IMR-90 (cell line): ENCODE measurements around the gene ZNF622. TPM values are rescaled to one million over a fixed set of nuclear protein-coding genes. Genes with fewer than 3 reads are reported as not detected.

ENCODE experiments used
- ATAC-seq: fragments of 200-7000 bp; cut with Tn5 transposase; 2 replicates; pipeline ENCODE4 v1.9.1; 2020; ENCODE audit warnings: low read depth, mild to moderate bottlenecking, moderate library complexity
- BruUV-seq: library from RNA; stranded (reverse); fragments of 400-500 nt; replicated peaks from 2 replicates; lab custom pipeline; 2021; lab: Mats Ljungman, UMichigan
- CTCF ChIA-PET: fragments of 300-600 bp; formaldehyde crosslinking; extraction: SDS; loops from one replicate; lab custom pipeline; 2021; ENCODE audit warnings: antibody characterized with exemption; lab: Yijun Ruan, JAX
- POLR2A ChIA-PET: fragments of 300-600 bp; sonication (Branson Sonifier 250); formaldehyde crosslinking; loops from one replicate; lab custom pipeline; 2022; ENCODE audit warnings: antibody characterized with exemption; ENCODE audit not compliant: unreplicated experiment; lab: Charles Lee
- DNase-seq: peaks from one replicate; pipeline ENCODE4 v3.0.0; 2013
- H2AFZ ChIP-seq: replicated peaks from 2 replicates; pipeline ENCODE3; 2013; ENCODE audit warnings: low read length, mild to moderate bottlenecking; ENCODE audit not compliant: poor library complexity
- H2AK5ac ChIP-seq: 2 replicates; pipeline ENCODE4 v1.6.1; 2013; ENCODE audit warnings: low read depth, low read length, inconsistent platforms
- H2AK9ac ChIP-seq: replicated peaks from 2 replicates; pipeline ENCODE3; 2013; ENCODE audit warnings: mild to moderate bottlenecking, low read depth, low read length, moderate library complexity; ENCODE audit not compliant: poor library complexity
- H2BK120ac ChIP-seq: 2 replicates; pipeline ENCODE4 v1.6.1; 2013; ENCODE audit warnings: low read depth, low read length, inconsistent platforms
- H2BK15ac ChIP-seq: 3 replicates; pipeline ENCODE4 v1.6.1; 2013; ENCODE audit warnings: low read depth, low read length, inconsistent platforms
- H2BK20ac ChIP-seq: 2 replicates; pipeline ENCODE4 v1.6.1; 2013; ENCODE audit warnings: low read depth, mild to moderate bottlenecking, inconsistent platforms, low read length, moderate library complexity
- H2BK5ac ChIP-seq: 2 replicates; pipeline ENCODE4 v1.6.1; 2013; ENCODE audit warnings: mild to moderate bottlenecking, low read depth, low read length, inconsistent platforms; ENCODE audit not compliant: poor library complexity, severe bottlenecking
- H3K14ac ChIP-seq: replicated peaks from 2 replicates; pipeline ENCODE4 v1.6.1; 2013; ENCODE audit warnings: low read depth, low read length, inconsistent platforms
- H3K18ac ChIP-seq: 2 replicates; pipeline ENCODE4 v1.6.1; 2013; ENCODE audit warnings: low read depth, low read length, control low read depth
- H3K23ac ChIP-seq: 2 replicates; pipeline ENCODE4 v1.6.1; 2013; ENCODE audit warnings: low read depth, low read length, inconsistent platforms
- H3K27ac ChIP-seq: 2 replicates; pipeline ENCODE4 v1.5.1; 2013; ENCODE audit warnings: mild to moderate bottlenecking, control low read depth, low read length; ENCODE audit not compliant: insufficient read depth
- H3K27me3 ChIP-seq: 2 replicates; pipeline ENCODE4 v1.6.1; 2013; ENCODE audit warnings: low read length; ENCODE audit not compliant: control insufficient read depth, insufficient read depth
- H3K36me3 ChIP-seq: 2 replicates; pipeline ENCODE4 v1.6.1; 2013; ENCODE audit warnings: low read length, mixed read lengths; ENCODE audit not compliant: control insufficient read depth, insufficient read depth
- H3K4ac ChIP-seq: 2 replicates; pipeline ENCODE4 v1.6.1; 2013; ENCODE audit warnings: low read depth, low read length, inconsistent platforms
- H3K4me1 ChIP-seq: 2 replicates; pipeline ENCODE4 v1.6.1; 2013; ENCODE audit warnings: low read length, mixed read lengths; ENCODE audit not compliant: control insufficient read depth, insufficient read depth
- H3K4me2 ChIP-seq: 2 replicates; pipeline ENCODE4 v1.6.1; 2013; ENCODE audit warnings: low read depth, mild to moderate bottlenecking, control low read depth, low read length, moderate library complexity
- H3K4me3 ChIP-seq: 2 replicates; pipeline ENCODE4 v1.5.1; 2013; ENCODE audit warnings: low read depth, mild to moderate bottlenecking, control low read depth, low read length, moderate library complexity; ENCODE audit not compliant: insufficient read depth
- H3K56ac ChIP-seq: 2 replicates; pipeline ENCODE4 v1.6.1; 2013; ENCODE audit warnings: low read length, inconsistent platforms; ENCODE audit not compliant: insufficient read depth; ENCODE audit errors: extremely low read depth
- H3K79me1 ChIP-seq, 2 experiments: 2 replicates each; pipeline ENCODE4 v1.6.1; 2013; ENCODE audit warnings: low read length in 2 of 2, inconsistent platforms in 1 of 2, low read depth in 1 of 2
- H3K9ac ChIP-seq: 2 replicates; pipeline ENCODE4 v1.6.1; 2013; ENCODE audit warnings: low read depth, low read length, control low read depth
- H3K9me1 ChIP-seq: 2 replicates; pipeline ENCODE4 v1.6.1; 2013; ENCODE audit warnings: low read length, inconsistent platforms; ENCODE audit not compliant: insufficient read depth
- H3K9me3 ChIP-seq: 2 replicates; pipeline ENCODE4 v1.6.1; 2013; ENCODE audit warnings: low read length; ENCODE audit not compliant: control insufficient read depth, insufficient read depth
- H4K20me1 ChIP-seq: 2 replicates; pipeline ENCODE4 v1.6.1; 2013; ENCODE audit warnings: low read length, inconsistent platforms; ENCODE audit not compliant: insufficient read depth
- H4K5ac ChIP-seq: 2 replicates; pipeline ENCODE4 v1.6.1; 2013; ENCODE audit warnings: mild to moderate bottlenecking, low read depth, low read length, control low read depth
- H4K8ac ChIP-seq, 2 experiments: 2 replicates each; pipeline ENCODE4 v1.6.1; 2013; ENCODE audit warnings: low read depth in 2 of 2, low read length in 2 of 2, control low read depth in 1 of 2, inconsistent platforms in 1 of 2
- H4K91ac ChIP-seq: 2 replicates; pipeline ENCODE4 v1.6.1; 2013; ENCODE audit warnings: low read depth, low read length, inconsistent platforms; ENCODE audit not compliant: insufficient read depth
- CEBPB ChIP-seq: IDR thresholded peaks from 2 replicates; pipeline ENCODE4 v1.6.1; 2012; ENCODE audit warnings: low read depth, low read length, improper control_type of control experiment
- CHD1 ChIP-seq: IDR thresholded peaks from 2 replicates; pipeline ENCODE4 v1.6.1; 2012; ENCODE audit warnings: low read depth, low read length, improper control_type of control experiment
- MAFK ChIP-seq: IDR thresholded peaks from 2 replicates; pipeline ENCODE4 v1.6.1; 2012; ENCODE audit warnings: low read depth, low read length, improper control_type of control experiment
- MAZ ChIP-seq: IDR thresholded peaks from 2 replicates; pipeline ENCODE4 v1.6.1; 2012; ENCODE audit warnings: low read depth, mild to moderate bottlenecking, low read length, improper control_type of control experiment, moderate library complexity, borderline replicate concordance
- MXI1 ChIP-seq: IDR thresholded peaks from 2 replicates; pipeline ENCODE4 v1.6.1; 2012; ENCODE audit warnings: low read depth, mild to moderate bottlenecking, low read length, moderate library complexity, borderline replicate concordance
- RCOR1 ChIP-seq: IDR thresholded peaks from 2 replicates; pipeline ENCODE4 v1.6.1; 2012; ENCODE audit warnings: mild to moderate bottlenecking, low read length, improper control_type of control experiment; ENCODE audit not compliant: insufficient replicate concordance
- RFX5 ChIP-seq: IDR thresholded peaks from 2 replicates; pipeline ENCODE4 v1.8.0; 2012; ENCODE audit warnings: low read depth, mild to moderate bottlenecking, low read length, moderate library complexity
- SMC3 ChIP-seq: fragments of 150-350 bp; IDR thresholded peaks from 2 replicates; pipeline ENCODE4 v1.6.1; 2016; ENCODE audit warnings: low read depth, mild to moderate bottlenecking, antibody characterized with exemption, low read length, moderate library complexity
- WGBS, 2 experiments: methylation state at CpG; one replicate each; pipeline versions ENCODE4 v1.1.5 to v1.1.7; 2013; ENCODE audit warnings: missing lambda C conversion rate in 2 of 2; ENCODE audit not compliant: insufficient read length in 1 of 2; ENCODE audit errors: extremely low coverage in 2 of 2; 5-methylcytosine and 5-hydroxymethylcytosine counted together
- dilution Hi-C: fragments of 300-500 bp; cut with HindIII; formaldehyde crosslinking; loops from one replicate; pipeline ENCODE4 v1.14.3; 2018; ENCODE audit warnings: low sequenced_read_pairs; ENCODE audit not compliant: unreplicated experiment
- in situ Hi-C: fragments of 300-500 bp; cut with MboI; formaldehyde crosslinking; loops from 3 replicates; pipeline ENCODE4 v1.14.3; 2019; ENCODE audit warnings: low sequenced_read_pairs, inconsistent platforms, mixed read lengths
- intact Hi-C: fragments of 100-400 bp; cut with micrococcal nuclease; formaldehyde crosslinking; loops from 2 replicates; pipeline ENCODE4 v1.10.0; 2022
- polyA plus RNA-seq, 3 experiments: library from polyadenylated mRNA; depleted of rRNA; stranded (reverse); fragments of >200 nt; gene quantifications; 2 replicates each; pipeline ENCODE4 v1.2.3, GENCODE V29; 2012; ENCODE audit warnings: low replicate concordance in 1 of 3
- total RNA-seq: library from RNA; depleted of rRNA; stranded (reverse); fragments of >200 nt; gene quantifications from 2 replicates; pipeline ENCODE4 v1.2.3, GENCODE V29; 2012
- TF ChIP-seq, protein P1 (sequence below): conservative IDR thresholded peaks from 2 replicates; pipeline ENCODE4 v1.5.1; 2012; ENCODE audit warnings: mild to moderate bottlenecking, low read depth, low read length, improper control_type of control experiment
- TF ChIP-seq, protein P2 (sequence below): fragments of 150-350 bp; IDR thresholded peaks from 2 replicates; pipeline ENCODE4 v1.6.1; 2017; ENCODE audit warnings: mild to moderate bottlenecking, antibody characterized with exemption, low read length, low read depth

Gene ZNF622
- total and polyA plus RNA-seq, 2 of the 4 experiments (the other 2 are of a cell fraction), result 19.5 to 49.3 TPM

- CTCF ChIA-PET, result interaction anchor here (0.8 to 3.5 kb wide), 3 partner anchors 10 to 297 kb away, joined by 3 to 19 read pairs (median 7); no protein-coding TSS in a partner anchor
- in situ Hi-C loops, result no loop called here
- POLR2A ChIA-PET, result interaction anchor here (0.5 kb wide), 1 partner anchor 252 kb away, joined by 5 read pairs; no protein-coding TSS in a partner anchor
Observed at GRCh38 chr5:16457451-16457850, 8.1 kb downstream of the ZNF622 start.

More at GRCh38 chr5:16457451-16457850, 8.1 kb downstream of the ZNF622 start:
- WGBS, 2 experiments, result no CpG with 5 or more reads among the region's 3 CpGs
- Histone ChIP-seq H3K27ac (no peak overlapping the region), H3K18ac (no peak overlapping the region; the same call in 1 of the 2 replicates), H3K9me3 (no peaks in the 10 kb centered on the region), H3K4ac (no peak overlapping the region), H2BK120ac (no peak overlapping the region), H4K8ac (no peak overlapping the region), H3K27me3 (no peaks in the 10 kb centered on the region), H3K23ac (no peak overlapping the region), H3K9ac (no peak overlapping the region), H2AK9ac (no peak overlapping the region), H3K79me1 (peaks cover 11 to 59% of the 10 kb centered on the region in 2 experiments), H2AK5ac (no peak overlapping the region; the same call in 1 of the 2 replicates), H3K56ac (no peak overlapping the region), H3K9me1 (peaks cover 15% of the 10 kb centered on the region), H3K4me2 (no peak overlapping the region), H4K20me1 (peaks cover 57% of the 10 kb centered on the region), H4K5ac (no peak overlapping the region), H2BK20ac (no peak overlapping the region), H3K14ac (no peak overlapping the region), H2BK5ac (no peak overlapping the region), H3K36me3 (peaks cover 28% of the 10 kb centered on the region), H3K4me3 (no peak overlapping the region), H3K4me1 (peaks cover 15% of the 10 kb centered on the region), H4K91ac (no peak overlapping the region), H2BK15ac (no peak overlapping the region), H2AFZ (no peak overlapping the region)
- intact Hi-C loops, result no loop called here
- ATAC-seq (no peak), DNase-seq (no peak)
- dilution Hi-C loops, result no loop called here
- TF ChIP-seq, protein P1, sequence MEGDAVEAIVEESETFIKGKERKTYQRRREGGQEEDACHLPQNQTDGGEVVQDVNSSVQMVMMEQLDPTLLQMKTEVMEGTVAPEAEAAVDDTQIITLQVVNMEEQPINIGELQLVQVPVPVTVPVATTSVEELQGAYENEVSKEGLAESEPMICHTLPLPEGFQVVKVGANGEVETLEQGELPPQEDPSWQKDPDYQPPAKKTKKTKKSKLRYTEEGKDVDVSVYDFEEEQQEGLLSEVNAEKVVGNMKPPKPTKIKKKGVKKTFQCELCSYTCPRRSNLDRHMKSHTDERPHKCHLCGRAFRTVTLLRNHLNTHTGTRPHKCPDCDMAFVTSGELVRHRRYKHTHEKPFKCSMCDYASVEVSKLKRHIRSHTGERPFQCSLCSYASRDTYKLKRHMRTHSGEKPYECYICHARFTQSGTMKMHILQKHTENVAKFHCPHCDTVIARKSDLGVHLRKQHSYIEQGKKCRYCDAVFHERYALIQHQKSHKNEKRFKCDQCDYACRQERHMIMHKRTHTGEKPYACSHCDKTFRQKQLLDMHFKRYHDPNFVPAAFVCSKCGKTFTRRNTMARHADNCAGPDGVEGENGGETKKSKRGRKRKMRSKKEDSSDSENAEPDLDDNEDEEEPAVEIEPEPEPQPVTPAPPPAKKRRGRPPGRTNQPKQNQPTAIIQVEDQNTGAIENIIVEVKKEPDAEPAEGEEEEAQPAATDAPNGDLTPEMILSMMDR, result no peak
- TF ChIP-seq CEBPB, result no peak
- no peak for TF ChIP-seq MAZ
- TF ChIP-seq MAFK, result no peak
- TF ChIP-seq, protein P2, sequence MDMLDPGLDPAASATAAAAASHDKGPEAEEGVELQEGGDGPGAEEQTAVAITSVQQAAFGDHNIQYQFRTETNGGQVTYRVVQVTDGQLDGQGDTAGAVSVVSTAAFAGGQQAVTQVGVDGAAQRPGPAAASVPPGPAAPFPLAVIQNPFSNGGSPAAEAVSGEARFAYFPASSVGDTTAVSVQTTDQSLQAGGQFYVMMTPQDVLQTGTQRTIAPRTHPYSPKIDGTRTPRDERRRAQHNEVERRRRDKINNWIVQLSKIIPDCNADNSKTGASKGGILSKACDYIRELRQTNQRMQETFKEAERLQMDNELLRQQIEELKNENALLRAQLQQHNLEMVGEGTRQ, result no peak
- no peak for TF ChIP-seq RFX5
- no peak for TF ChIP-seq RCOR1
- no peak for TF ChIP-seq MXI1
- TF ChIP-seq CHD1, result no peak
- no peak for TF ChIP-seq SMC3
- BruUV-seq, result no TSS peak
